ENCODE measurements around the gene PDZD7. TPM values are rescaled to one million over a fixed set of nuclear protein-coding genes. Genes with fewer than 3 reads are reported as not detected.

Gene PDZD7
- total and polyA plus RNA-seq, 2 of the 8 experiments (the other 6 are each of a cell fraction or from before 2014, with no cell fraction given), result 0.88 to 1.6 TPM

DNA sequence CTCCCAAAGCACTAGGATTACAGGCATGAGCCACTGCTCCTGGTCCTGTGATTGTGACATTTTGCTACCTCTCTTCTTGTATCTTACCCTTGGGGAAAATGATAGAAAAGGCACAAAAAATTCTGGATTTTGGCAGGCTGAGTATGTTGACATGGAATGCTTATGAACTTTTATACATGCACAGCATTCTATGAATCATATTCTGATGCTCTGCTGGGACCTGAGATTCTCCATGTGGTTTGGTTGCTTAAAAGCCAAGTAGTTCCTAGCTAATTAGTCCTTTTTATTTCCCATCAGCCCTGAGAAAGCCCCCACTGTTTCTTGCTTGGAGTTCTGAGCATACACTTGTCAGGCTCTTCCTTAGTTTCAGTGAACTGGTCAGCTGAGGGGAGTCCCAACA is 22.6 kb upstream of the PDZD7 start:
- TF ChIP-seq HDAC2 (IDR thresholded peaks at IDR 0.05; ENCODE audit: borderline replicate concordance in 1 of 2, low read depth in 2 of 2, low read length in 2 of 2) (no peak), POLR2AphosphoS5 (IDR thresholded peaks at IDR 0.05; ENCODE audit: low read depth, low read length) (no peak), RBBP5 (IDR thresholded peaks at IDR 0.05; ENCODE audit: borderline replicate concordance, low read depth, low read length) (no peak), BCL11A (IDR thresholded peaks at IDR 0.05; ENCODE audit: low read depth in 2 of 2, low read length in 2 of 2) (no peak)
- Histone ChIP-seq H4K91ac (replicated peaks; ENCODE audit: insufficient read length, low read length) (no peak overlapping the region), H2BK12ac (ENCODE audit: low read depth, low read length) (no peak overlapping the region), H3K56ac (replicated peaks; ENCODE audit: insufficient read length, low read depth, low read length) (no peak overlapping the region), H3K9me3 (ENCODE audit: insufficient read depth in 2 of 2, low read depth in 1 of 2, low read length in 1 of 2) (no peaks in the 10 kb centered on the region), H3K27me3 (replicated peaks in 1 of 4; ENCODE audit: control insufficient read depth in 3 of 4, extremely low read depth in 1 of 4, insufficient read depth in 3 of 4, low read length in 3 of 4) (peaks cover 20 to 35% (median 32%) of the 10 kb centered on the region in 4 experiments), H3K23me2 (ENCODE audit: low read depth, low read length) (no peaks in the 10 kb centered on the region; the same call in 1 of the 2 replicates), H3K4me1 (replicated peaks in 1 of 4; ENCODE audit: control insufficient read depth in 3 of 4, insufficient read depth in 4 of 4, low read length in 3 of 4) (peaks cover 0 to 7% (median 4%) of the 10 kb centered on the region in 4 experiments; a peak in 5 of 7 replicates), H4K20me1 (replicated peaks in 1 of 2; ENCODE audit: control insufficient read depth in 1 of 2, insufficient read depth in 2 of 2, low read length in 2 of 2) (peaks cover 12 to 14% of the 10 kb centered on the region in 2 experiments), H3K79me2 (ENCODE audit: control insufficient read depth in 1 of 2, insufficient read depth in 2 of 2, low read length in 2 of 2) (no peaks in the 10 kb centered on the region), H3K23ac (ENCODE audit: insufficient read length) (no peak overlapping the region), H3K18ac (ENCODE audit: extremely low read depth, low read length) (no peak overlapping the region), H3K79me1 (ENCODE audit: low read depth, low read length) (no peaks in the 10 kb centered on the region; the same call in 1 of the 2 replicates), H2BK15ac (ENCODE audit: low read length) (no peak overlapping the region), H3K4ac (replicated peaks; ENCODE audit: insufficient read length, low read depth, low read length) (no peak overlapping the region), H3K4me2 (ENCODE audit: insufficient read depth in 1 of 2, low read depth in 2 of 2, low read length in 2 of 2) (no peak overlapping the region), H2BK5ac (ENCODE audit: low read depth, low read length) (no peak overlapping the region), H3K4me3 (ENCODE audit: extremely low read depth in 1 of 4, insufficient read depth in 2 of 4, low read depth in 3 of 4, low read length in 4 of 4) (no peak overlapping the region), H2AK5ac (ENCODE audit: low read depth, low read length) (no peak overlapping the region), H4K8ac (ENCODE audit: extremely low read depth, insufficient read depth, low read length) (no peak overlapping the region), H3K27ac (ENCODE audit: low read depth, low read length) (no peak overlapping the region), H2BK20ac (ENCODE audit: low read length) (no peak overlapping the region), H3K14ac (ENCODE audit: insufficient read length) (no peak overlapping the region), H4K5ac (ENCODE audit: insufficient read length, low read depth, low read length) (no peak overlapping the region), H2AFZ (ENCODE audit: low read length) (no peak overlapping the region), H3K36me3 (ENCODE audit: control insufficient read depth in 2 of 4, insufficient read depth in 4 of 4, low read length in 3 of 4) (no peaks in the 10 kb centered on the region; a peak in 1 of 8 replicates), H3K9ac (replicated peaks in 1 of 4; ENCODE audit: extremely low read depth in 1 of 4, low read depth in 3 of 4, low read length in 3 of 4) (no peak overlapping the region), H2BK120ac (replicated peaks; ENCODE audit: low read depth, low read length) (no peak overlapping the region)
- FAIRE-seq, result no peak
- CTCF ChIA-PET (ENCODE audit: partially characterized antibody), result interaction anchor here (1.2 to 59.5 kb wide), 5 partner anchors 7 to 88 kb away, joined by 3 to 2176 read pairs (median 110); partner anchors contain the start of genes KAZALD1, PDZD7 and SFXN3
- POLR2A ChIA-PET (ENCODE audit: partially characterized antibody), result no interaction called here
- DNase-seq (ENCODE audit: low read depth in 1 of 2, low spot score in 2 of 2), result no peak

Data from H1 (cell line).